Activated T-cell treated with anti-CD3 and anti-CD28 coated beads for 24 hours (primary cell): Measurements from ENCODE around the gene CTIF.
"Not testable (repeated sequence)": the region's sequence is repeated elsewhere in the genome, so short reads cannot be mapped to it uniquely, and the experiment has no call there.

Experiments
- DNase-seq: peaks from one replicate; pipeline ENCODE4 v3.0.0-alpha.2; 2020; ENCODE audit warnings: low read depth

CTIF gene

GRCh38 chr18:48538531-48539405, at the start of gene CTIF:
TSS of gene CTIF (plus strand) at chr18:48539031. CDS start at chr18:48619566, 80,535 bp downstream.
- DNase-seq: peak; percentile 61

GRCh38 chr18:48490641-48491293, 48.1 kb upstream of the CTIF start:
- DNase-seq: no peak

DNA sequence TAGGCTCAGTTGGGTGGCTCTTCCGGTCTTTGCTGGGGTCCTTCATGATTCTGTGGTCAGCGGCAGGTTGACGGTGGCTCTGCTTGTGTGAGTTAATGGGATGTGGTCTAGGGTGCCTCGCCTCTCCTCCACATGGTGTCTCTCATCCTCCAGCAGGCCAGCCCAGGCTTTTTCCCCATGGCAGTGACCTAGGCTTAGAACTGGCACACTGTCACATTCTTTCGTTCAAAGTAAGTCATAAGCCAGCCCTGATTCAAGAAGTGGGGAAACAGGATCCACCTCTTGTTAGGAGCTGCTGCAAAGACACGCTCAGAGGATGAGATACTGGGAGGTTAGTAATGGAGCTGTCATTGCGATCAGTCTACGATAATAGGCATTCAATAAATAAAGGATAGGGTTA, 46.0 kb upstream of the CTIF start:
- DNase-seq: no peak

DNA sequence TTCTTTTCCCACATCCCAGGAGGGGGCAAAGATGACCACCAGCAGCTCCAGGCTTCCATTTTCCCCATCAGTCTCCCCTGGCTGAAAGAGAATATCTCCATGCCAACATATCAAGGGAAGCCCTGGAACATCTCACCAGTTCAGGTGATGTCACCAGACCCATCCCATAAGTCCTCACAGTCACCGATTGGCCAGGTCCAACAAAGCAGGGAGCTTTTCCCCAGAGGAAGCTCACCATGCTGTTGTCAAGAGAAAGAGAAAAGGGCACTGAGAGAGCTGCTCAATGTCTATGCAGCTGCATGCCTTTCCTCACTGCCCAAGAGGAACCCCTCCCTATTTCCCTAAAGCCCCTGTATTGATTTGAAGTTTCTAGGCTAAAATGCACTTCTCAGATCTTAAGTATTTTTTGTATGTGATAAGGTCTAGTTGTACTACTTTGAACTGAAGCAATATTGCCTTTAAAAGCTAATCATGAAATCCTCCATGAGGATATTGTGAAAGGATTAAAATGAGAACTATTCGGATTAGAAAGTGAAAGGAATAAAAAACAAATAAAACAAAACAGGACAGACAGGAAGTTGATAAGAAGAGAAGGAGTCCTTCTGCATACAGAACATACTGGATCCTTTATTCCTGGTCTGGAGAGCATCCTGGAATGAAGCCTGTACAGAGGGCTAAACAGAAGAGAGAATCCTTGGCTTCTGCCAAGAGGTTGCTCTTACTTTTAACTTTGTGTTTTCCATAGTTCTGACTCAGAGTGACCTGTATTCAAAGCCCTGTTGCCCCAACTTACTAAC, 45.2 kb upstream of the CTIF start:
- no peak for DNase-seq

DNA sequence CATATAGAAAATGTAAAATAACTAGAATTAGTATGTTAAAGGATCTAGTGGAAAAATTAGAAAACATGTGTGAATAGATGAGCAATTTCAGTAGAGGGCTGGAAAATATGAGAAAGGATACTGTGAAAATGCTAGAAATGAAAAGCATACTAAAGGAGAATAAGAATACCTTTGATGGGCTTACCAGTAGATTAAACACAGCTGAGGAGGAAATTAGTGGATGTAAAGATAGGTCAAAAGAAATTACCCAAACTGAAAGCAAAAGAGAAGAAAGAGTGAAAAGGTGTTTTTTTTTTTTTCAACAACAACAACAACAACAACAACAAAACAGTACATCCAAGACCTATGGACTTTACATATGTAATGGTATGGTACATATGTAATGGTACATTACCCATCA, 41.0 kb upstream of the CTIF start:
- no peak for DNase-seq

- DNase-seq: no peak
These were observed 38.3 kb upstream of the CTIF start for GRCh38 chr18:48500517-48500916.

GRCh38 chr18:48502906-48503305, 35.9 kb upstream of the CTIF start:
- DNase-seq: no peak

DNA sequence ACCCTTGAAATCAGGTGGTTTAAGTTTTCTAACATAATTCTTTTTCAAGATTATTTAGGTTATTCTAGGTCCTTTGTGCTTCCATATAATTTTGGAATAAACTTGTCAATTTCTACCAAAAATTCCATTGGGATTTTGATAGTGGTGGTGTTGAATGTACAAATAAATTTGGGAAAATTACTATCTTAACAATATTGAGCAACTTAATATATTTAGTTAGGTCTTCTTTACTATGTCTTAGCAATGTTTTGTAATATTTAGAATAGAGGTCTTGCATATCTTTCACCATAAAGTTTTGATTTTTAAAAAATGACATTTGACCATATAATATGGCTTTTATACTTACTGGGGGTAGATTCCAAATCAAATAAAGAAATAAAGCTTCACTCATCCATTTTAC, 34.0 kb upstream of the CTIF start:
- DNase-seq: no peak

DNA sequence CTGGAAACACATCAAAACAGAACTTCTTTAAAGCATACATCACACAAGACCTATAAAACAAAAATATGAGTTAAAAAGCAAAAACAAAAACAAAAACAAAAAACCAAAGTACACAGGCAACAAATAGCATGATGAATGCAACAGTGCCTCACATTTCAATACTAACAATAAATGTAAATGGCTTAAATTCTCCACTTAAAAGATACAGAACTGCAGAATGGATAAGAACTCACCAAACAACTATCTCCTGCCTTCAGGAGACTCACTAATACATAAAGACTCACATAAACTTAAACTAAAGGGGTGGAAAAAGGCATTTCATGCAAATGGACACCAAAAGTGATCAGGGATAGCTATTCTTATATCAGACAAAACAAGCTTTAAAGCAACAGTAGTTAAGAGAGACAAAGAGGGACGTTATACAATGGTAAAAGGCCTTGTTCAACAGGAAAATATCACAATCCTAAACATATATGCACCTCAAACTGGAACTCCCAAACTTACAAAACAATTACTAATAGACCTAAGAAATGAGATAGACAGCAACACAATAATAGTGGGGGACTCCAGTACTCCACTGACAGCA, 31.8 kb upstream of the CTIF start:
- DNase-seq: not testable (repeated sequence)

DNA sequence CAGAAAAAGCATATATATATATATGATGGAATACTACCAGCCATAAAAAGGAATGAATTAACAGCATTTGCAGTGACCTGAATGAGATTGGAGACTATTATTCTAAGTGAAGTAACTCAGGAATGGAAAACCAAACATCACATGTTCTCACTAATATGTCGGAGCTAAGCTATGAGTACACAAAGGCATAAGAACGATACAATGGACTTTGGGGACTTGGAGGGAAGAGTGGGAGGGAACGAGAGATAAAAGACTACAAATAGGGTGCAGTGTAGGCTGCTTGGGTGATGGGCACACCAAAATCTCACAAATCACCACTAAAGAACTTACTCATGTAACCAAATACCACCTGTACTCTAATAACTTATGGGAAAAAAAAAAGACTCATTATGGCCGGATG, 26.3 kb upstream of the CTIF start:
- not testable (repeated sequence) for DNase-seq

- DNase-seq: no peak
These were observed 24.0 kb upstream of the CTIF start for GRCh38 chr18:48514786-48515185.

- DNase-seq: no peak
These were observed 21.8 kb upstream of the CTIF start for GRCh38 chr18:48517048-48517447.

DNA sequence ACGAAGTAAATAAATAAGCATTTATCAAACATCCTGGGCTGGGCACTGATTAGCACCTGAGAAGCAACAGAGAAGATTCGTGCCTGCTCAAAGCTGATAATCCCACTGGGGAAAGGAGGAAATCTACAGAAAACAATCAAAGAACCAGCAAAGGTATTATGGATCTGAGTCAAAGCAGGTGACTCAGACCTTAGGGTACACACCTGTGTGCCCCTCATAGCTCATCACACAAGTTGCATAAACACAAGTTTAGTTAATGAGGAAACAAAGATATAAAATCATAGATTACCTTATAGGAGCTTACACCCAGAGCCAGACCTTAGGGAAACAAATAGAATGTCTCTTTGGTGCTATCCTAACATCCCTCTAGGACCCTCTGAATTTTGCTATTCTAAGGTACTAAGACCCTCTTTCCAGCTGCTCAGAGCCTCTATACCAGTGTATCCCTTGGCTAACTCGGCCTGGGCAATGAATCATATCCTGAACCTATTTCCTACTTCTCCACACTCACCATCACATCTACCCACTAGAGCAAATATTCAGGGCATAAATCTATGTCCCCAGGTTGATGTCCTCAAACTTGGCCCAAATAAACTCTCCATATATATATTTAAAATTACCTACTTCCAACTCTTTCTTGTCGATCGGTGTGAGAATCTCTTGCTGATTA, 19.3 kb upstream of the CTIF start:
- DNase-seq: no peak

- no peak for DNase-seq
These were observed 17.1 kb upstream of the CTIF start for GRCh38 chr18:48521723-48522122.

- DNase-seq: no peak
These were observed 13.2 kb upstream of the CTIF start for GRCh38 chr18:48525671-48526070.

DNA sequence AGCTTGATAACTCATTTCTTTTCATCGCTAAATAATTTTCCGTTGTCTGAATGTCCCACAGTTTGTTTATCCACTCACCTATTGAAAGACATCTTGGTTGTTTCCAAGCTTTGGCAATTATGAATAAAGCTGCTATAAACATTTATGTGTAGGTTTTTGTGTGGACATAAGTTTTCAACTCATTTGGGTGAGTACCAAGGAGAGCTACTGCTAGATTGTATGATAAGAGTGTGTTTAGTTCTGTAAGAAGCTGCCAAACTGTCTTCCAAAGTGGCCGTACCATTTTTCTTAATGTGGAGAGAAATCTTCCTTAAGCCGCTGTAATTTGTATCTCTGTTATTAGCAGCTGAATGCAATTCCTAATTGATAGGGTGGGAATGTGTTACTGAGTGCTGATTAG, 11.4 kb upstream of the CTIF start:
- DNase-seq: no peak

DNA sequence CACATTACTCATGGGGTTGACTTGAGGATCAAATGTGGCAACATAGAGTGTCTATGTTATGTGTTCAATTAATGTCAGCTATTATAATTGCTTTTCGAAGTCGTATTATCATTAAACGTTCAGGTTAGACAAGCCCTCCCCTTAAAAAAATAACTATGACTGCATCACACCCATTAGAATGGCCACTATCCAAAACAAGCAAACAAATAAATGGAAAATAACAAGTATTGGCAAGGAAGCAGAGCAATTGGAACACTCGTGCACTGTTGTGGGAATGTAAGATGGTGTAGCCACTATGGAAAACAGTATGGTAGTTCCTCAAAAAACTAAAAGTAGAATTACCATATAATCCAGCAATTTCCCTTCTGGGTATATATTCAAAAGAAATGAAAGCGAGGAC, 10.0 kb upstream of the CTIF start:
- no peak for DNase-seq

DNA sequence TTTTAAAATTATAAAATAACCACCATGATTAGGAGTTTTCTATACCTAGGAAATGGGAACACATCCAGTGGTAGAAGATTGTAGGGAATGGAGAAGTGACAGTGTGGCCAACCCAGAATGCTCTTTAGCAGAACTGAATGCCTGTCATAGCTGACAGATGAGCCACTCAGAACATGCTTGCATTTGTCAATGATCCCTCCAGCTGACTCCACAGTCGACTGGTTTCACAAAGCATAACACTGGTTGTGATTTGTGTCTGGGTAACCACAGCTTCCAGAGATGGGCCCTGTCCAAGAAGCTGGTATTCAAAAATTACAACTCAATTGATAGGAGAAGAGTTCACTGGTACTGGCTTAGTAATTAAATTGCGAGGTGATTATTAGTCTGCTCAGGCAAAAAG, 9.0 kb upstream of the CTIF start:
- no peak for DNase-seq

DNA sequence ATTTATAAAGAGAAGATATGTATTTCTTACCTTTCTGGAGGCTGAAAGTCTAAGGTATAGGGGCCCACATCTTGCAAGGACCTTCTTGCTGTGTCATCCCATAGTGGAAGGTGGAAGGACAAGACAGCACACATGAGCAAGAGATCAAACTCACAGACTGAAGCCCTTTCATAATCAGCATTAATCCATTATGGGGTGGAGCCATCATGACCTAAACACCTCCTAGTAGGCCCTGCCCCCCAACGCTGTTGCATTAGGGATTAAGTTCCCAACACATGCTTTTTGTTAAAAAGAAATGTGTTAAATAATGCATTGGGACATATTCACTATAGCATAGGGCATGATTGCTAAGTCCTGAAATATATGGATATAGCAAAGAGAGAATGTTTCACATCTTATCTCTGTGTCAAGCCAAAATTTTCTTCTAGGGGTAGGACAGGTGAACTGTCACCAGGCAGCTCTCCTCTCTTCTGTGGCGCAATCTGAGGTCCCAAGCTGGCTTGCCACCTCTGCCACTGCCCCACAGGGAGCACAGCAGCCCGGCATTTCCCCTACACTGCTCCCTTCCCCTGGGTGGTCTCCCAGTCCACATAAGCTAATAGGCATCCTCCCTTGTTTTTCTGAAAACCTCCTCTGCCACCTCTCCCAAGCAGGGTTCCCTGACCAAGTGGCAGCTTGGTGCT, 8.3 kb upstream of the CTIF start:
- DNase-seq: no peak

DNA sequence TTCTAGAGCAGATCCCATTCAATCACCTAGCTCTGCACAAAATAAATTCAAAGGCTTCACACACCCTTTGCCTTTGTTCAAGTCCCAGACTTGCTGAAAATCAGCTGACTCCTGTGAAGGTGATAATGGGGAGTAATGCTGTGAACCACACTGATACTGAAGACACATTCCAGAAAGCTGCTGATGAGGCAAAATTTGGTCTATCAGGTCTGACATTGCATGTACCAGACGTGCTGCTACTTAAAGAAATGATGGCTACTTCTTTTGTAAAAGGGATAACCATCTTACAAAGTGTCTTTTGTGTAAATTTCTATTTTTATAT, 7.8 kb upstream of the CTIF start:
- no peak for DNase-seq

DNA sequence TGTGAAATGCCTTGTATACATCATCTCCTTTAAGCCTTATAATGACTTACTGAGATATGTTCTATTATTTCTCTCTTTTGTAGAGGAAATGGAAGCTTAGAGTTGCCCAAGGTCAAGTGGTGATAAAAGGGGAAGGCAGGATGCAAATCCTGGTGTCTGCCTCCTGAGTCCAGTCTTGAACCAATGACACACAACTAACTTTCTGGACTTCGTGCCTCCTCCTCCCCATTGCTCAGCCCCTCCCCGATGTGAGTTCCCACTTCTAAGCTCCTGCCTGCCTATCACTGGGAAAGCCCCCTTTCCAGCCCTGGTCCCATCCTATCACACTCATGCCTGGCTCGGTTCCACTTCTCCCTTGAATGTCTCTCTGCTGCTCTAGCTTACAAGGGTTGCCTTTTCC, 6.9 kb upstream of the CTIF start:
- DNase-seq: no peak
